ENCODE data around the gene ATAD2B. TPM values are rescaled to one million over a fixed set of nuclear protein-coding genes. Genes with fewer than 3 reads are reported as not detected.

Gene ATAD2B
- 4.7 and 5.1 TPM in 2 replicates for total RNA-seq

GRCh38 chr2:23926750-23927571 is at the start of gene ATAD2B:
ATAD2B (minus strand) TSS chr2:23927123; CDS start chr2:23926770, 353 bp downstream.

DNA sequence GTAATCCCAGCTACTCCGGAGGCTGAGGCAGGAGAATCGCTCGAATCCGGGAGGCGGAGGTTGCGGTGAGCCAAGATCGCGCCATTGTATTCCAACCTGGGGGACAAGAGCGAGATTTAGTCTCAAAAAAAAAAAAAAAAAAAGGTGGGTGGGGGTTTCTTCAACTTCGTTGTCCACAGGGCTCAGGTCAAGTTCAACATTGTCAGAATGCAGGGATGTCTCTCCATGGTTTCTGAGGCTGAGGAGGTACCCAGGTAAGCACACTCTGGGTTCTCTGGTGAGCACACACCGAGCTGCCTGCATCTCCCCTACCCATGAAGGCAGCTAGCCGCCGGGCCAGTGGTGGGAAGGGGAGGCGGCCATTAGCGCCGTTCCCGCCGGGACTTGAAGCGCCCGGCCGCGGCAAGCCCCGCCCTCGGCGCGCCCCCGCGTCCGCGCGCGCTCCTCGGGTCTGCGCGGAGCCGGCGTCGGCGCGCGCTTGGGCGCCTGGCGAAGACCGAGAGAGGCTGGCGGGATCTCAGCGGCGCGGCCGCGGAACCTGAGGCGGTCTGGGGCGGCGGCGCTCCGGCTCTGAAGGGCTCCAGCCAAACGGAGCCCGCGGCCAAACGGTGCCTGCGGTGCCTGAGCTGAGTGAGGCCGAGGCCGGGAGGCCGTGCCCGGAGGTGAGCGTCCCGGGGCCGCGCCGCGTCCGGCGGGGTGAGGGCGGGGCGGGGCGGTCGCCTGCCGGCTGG is 13.2 kb upstream of the ATAD2B start, which contains the start of gene UBXN2A:
Gene UBXN2A, plus strand, starts transcription at position 477 of the 731 bp plus-strand sequence. CDS start 17,852 bp downstream, outside the sequence.

Other genes starting within 250 kb of the ATAD2B start
- gene UBXN2A, start 13.3 kb upstream of the ATAD2B start, total RNA-seq = 9.9 and 17.1 TPM in 2 replicates
- 0.20 and 0.59 TPM in 2 replicates for gene MFSD2B, start 83.0 kb upstream of the ATAD2B start, total RNA-seq
- 10.6 and 12.1 TPM in 2 replicates for gene WDCP, start 120.3 kb upstream of the ATAD2B start, total RNA-seq
- gene FKBP1B, start 122.6 kb upstream of the ATAD2B start, total RNA-seq = 15.6 and 21.6 TPM in 2 replicates
- 196 and 209 TPM in 2 replicates for gene SF3B6, start 149.2 kb upstream of the ATAD2B start, total RNA-seq
- 114 and 133 TPM in 2 replicates for gene TP53I3, start 157.7 kb upstream of the ATAD2B start, total RNA-seq
- gene PFN4, start 196.2 kb upstream of the ATAD2B start, total RNA-seq = 0.69 TPM in 1 of 2 replicates, not detected in the other
- 1.1 and 2.0 TPM in 2 replicates for gene FAM228B, start 196.3 kb upstream of the ATAD2B start, total RNA-seq
- 0.07 and 2.4 TPM in 2 replicates for gene FAM228A, start 247.9 kb upstream of the ATAD2B start, total RNA-seq